Mammary epithelial cell (primary cell): ENCODE data around the gene GGT7.

Experiments used
- CTCF ChIP-seq, 2 donors: IDR thresholded peaks in 1 of 2; conservative IDR thresholded peaks in 1 of 2; 2 replicates each; pipeline ENCODE4 v1.5.1; 2011 to 2012; ENCODE audit warnings: inconsistent platforms in 2 of 2, low read length in 2 of 2, mild to moderate bottlenecking in 2 of 2, control low read depth in 1 of 2, low read depth in 1 of 2; ENCODE audit not compliant: insufficient read depth in 1 of 2; ENCODE audit errors: extremely low read depth in 1 of 2
- EZH2 ChIP-seq: IDR thresholded peaks from 2 replicates; pipeline ENCODE4 v1.6.1; 2012; ENCODE audit warnings: low read length, inconsistent platforms, borderline replicate concordance

GRCh38 chr20:34895465-34895864 is 22.8 kb upstream of the GGT7 start:
- TF ChIP-seq CTCF (conservative IDR thresholded peaks at IDR 0.05 in 1 of 2, IDR thresholded peaks at IDR 0.05 in 1 of 2; ENCODE audit: extremely low read depth in 1 of 2, insufficient read depth in 1 of 2, low read depth in 1 of 2, low read length in 2 of 2) (no peak), EZH2 (no peak)
